ENCODE results near the gene VPS8.

VPS8 gene

GRCh38 chr3:184873141-184873540 lies 61.2 kb downstream of the VPS8 start:
- Histone ChIP-seq H3K27ac (ENCODE audit: low read depth, low read length) (no peak overlapping the region), H3K9me3 (ENCODE audit: insufficient read depth, low read length) (no peaks in the 10 kb centered on the region), H3F3A (ENCODE audit: insufficient read depth) (no peaks in the 10 kb centered on the region), H3K4me3 (ENCODE audit: insufficient read depth, low read length, poor library complexity, severe bottlenecking) (no peak overlapping the region), H3K36me3 (ENCODE audit: low read length) (no peaks in the 10 kb centered on the region), H2AFZ (ENCODE audit: low read depth, low read length, severe bottlenecking) (no peak overlapping the region), H3K27me3 (ENCODE audit: low read length) (no peaks in the 10 kb centered on the region), H3K9me2 (replicated peaks; ENCODE audit: insufficient read depth, low read length) (no peaks in the 10 kb centered on the region), H3K9ac (ENCODE audit: low read length) (no peak overlapping the region), H3K4me2 (ENCODE audit: low read depth, low read length, poor library complexity, severe bottlenecking) (no peak overlapping the region), H4K20me1 (ENCODE audit: low read depth, low read length) (no peaks in the 10 kb centered on the region), H3K79me2 (ENCODE audit: insufficient read depth, low read length) (no peaks in the 10 kb centered on the region)
- TF ChIP-seq, protein P1, sequence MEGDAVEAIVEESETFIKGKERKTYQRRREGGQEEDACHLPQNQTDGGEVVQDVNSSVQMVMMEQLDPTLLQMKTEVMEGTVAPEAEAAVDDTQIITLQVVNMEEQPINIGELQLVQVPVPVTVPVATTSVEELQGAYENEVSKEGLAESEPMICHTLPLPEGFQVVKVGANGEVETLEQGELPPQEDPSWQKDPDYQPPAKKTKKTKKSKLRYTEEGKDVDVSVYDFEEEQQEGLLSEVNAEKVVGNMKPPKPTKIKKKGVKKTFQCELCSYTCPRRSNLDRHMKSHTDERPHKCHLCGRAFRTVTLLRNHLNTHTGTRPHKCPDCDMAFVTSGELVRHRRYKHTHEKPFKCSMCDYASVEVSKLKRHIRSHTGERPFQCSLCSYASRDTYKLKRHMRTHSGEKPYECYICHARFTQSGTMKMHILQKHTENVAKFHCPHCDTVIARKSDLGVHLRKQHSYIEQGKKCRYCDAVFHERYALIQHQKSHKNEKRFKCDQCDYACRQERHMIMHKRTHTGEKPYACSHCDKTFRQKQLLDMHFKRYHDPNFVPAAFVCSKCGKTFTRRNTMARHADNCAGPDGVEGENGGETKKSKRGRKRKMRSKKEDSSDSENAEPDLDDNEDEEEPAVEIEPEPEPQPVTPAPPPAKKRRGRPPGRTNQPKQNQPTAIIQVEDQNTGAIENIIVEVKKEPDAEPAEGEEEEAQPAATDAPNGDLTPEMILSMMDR (IDR thresholded peaks at IDR 0.05; ENCODE audit: insufficient read depth, low read length, poor library complexity, severe bottlenecking), result no peak
- no peak for TF ChIP-seq EZH2phosphoT487 (conservative IDR thresholded peaks at IDR 0.05; ENCODE audit: low read length)

DNA sequence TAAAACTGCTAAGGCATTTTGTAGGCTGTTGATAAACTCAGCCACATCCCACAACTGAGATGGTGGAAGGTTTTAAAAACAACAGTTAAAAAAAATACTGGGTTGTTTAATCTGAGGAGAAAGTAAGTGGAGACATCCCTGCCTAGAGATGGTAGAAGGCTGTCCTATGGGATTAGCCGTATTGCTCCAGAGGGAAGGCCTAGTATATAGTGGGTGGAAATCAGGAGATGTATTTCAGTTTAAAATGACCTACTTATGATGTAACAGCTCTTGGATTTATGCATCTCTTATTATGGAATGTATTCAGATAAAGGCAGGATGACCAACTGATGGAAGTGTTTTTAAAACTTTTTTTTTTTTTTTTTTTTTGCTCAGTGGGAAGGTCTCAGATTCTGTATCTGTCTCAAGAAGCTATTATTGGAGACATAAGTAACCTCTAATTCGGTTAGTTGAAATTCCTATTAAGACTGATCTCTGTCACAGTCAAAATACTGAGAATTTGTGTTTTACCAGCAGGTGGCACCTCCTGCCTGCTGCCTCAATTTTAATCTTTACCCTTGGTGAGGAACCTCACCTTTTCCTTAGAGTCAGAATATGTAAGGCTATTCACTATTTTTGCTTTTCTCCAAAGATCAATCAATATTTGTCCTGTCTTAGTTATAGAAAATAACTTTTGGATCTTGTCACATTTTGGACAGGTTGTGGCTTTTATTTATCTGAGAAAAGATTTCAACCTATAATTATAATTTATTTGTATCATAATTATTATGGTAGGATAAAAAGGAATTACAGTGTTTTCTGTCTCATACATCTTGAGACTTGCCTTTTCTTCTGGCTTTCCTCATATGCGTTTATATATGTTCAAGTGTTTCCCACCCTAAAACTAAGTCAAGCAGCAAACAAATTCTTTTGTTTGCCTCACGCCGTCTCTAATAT lies 63.0 kb downstream of the VPS8 start:
- Histone ChIP-seq H3K9me3 (ENCODE audit: insufficient read depth, low read length) (no peaks in the 10 kb centered on the region), H3K27ac (ENCODE audit: low read depth, low read length) (no peak overlapping the region)

DNA sequence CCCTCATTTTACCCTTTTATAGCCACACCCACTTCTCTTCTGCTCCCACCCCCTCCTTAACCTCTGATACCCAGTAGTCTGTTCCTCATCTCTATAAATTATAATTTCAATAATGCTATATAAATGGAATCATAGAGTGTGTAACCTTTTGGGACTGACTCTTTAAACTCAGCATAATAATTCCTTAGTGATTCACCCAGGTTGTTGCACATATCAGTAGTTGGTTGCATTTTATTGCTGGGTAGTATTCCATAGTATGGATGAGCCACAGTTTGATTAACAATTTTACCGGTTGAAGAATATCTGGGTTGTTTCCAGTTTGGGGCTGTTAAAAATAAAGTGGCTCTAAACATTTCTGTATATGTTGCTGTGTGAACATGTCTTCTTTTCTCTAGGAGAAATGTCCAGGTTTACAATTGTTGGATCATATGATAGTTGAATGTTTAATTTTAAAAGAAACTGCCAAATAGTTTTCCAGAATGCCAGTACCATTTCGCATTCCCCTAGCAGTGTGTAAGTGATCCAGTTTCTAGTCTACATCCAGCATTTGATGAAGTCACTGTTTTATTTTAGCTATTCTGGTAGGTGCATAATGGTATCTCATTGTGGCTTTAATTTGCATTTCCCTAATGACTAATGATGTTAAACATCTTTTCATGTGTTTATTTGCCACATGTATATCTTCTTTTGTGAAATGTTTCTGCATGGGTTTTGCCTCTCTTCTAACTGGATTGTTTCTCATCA lies 68.5 kb downstream of the VPS8 start:
- Histone ChIP-seq H3K9me2 (replicated peaks; ENCODE audit: insufficient read depth, low read length) (no peaks in the 10 kb centered on the region), H3K27ac (ENCODE audit: low read depth, low read length) (no peak overlapping the region), H3K79me2 (ENCODE audit: insufficient read depth, low read length) (no peaks in the 10 kb centered on the region), H3K27me3 (ENCODE audit: low read length) (no peaks in the 10 kb centered on the region), H4K20me1 (ENCODE audit: low read depth, low read length) (no peaks in the 10 kb centered on the region), H3K36me3 (ENCODE audit: low read length) (no peaks in the 10 kb centered on the region), H3K4me2 (ENCODE audit: low read depth, low read length, poor library complexity, severe bottlenecking) (no peak overlapping the region), H2AFZ (ENCODE audit: low read depth, low read length, severe bottlenecking) (no peak overlapping the region), H3K9me3 (ENCODE audit: insufficient read depth, low read length) (no peaks in the 10 kb centered on the region), H3K4me3 (ENCODE audit: insufficient read depth, low read length, poor library complexity, severe bottlenecking) (no peak overlapping the region), H3K9ac (ENCODE audit: low read length) (no peak overlapping the region), H3F3A (ENCODE audit: insufficient read depth) (no peaks in the 10 kb centered on the region)
- TF ChIP-seq, protein P1 (IDR thresholded peaks at IDR 0.05; ENCODE audit: insufficient read depth, low read length, poor library complexity, severe bottlenecking), result no peak
- no peak for TF ChIP-seq EZH2phosphoT487 (conservative IDR thresholded peaks at IDR 0.05; ENCODE audit: low read length)

More for the DNA sequence above, 63.0 kb downstream of the VPS8 start:
- H4K20me1 ChIP-seq (ENCODE audit: low read depth, low read length), result no peaks in the 10 kb centered on the region
- no peak overlapping the region for H3K4me2 ChIP-seq (ENCODE audit: low read depth, low read length, poor library complexity, severe bottlenecking)
- H3K79me2 ChIP-seq (ENCODE audit: insufficient read depth, low read length), result no peaks in the 10 kb centered on the region
- no peaks in the 10 kb centered on the region for H3F3A ChIP-seq (ENCODE audit: insufficient read depth)
- H3K9me2 ChIP-seq (replicated peaks; ENCODE audit: insufficient read depth, low read length), result no peaks in the 10 kb centered on the region
- no peak overlapping the region for H2AFZ ChIP-seq (ENCODE audit: low read depth, low read length, severe bottlenecking)
- H3K27me3 ChIP-seq (ENCODE audit: low read length), result no peaks in the 10 kb centered on the region
- no peaks in the 10 kb centered on the region for H3K36me3 ChIP-seq (ENCODE audit: low read length)
- TF ChIP-seq, protein P1 (IDR thresholded peaks at IDR 0.05; ENCODE audit: insufficient read depth, low read length, poor library complexity, severe bottlenecking), result peak; percentile 44
- no peak for TF ChIP-seq EZH2phosphoT487 (conservative IDR thresholded peaks at IDR 0.05; ENCODE audit: low read length)
- no peak overlapping the region for H3K4me3 ChIP-seq (ENCODE audit: insufficient read depth, low read length, poor library complexity, severe bottlenecking)
- no peak overlapping the region for H3K9ac ChIP-seq (ENCODE audit: low read length)

Data from SU-DHL-6 (cell line).